Measurements from ENCODE around the gene CTDSP1.

The CTDSP1 gene

GRCh38 chr2:218418321-218418716 is 18.7 kb downstream of the CTDSP1 start:
- no peaks in the 10 kb centered on the region for H3K27me3 ChIP-seq (replicated peaks; ENCODE audit: insufficient read depth, low read length)
- H3K4me1 ChIP-seq (ENCODE audit: low read length): no peaks in the 10 kb centered on the region
- no peak overlapping the region for H3K4me3 ChIP-seq (ENCODE audit: low read length)
- H3K79me2 ChIP-seq (ENCODE audit: low read length): no peaks in the 10 kb centered on the region
- DNase-seq: no peak
- TF ChIP-seq EZH2phosphoT487 (IDR thresholded peaks at IDR 0.05; ENCODE audit: low read length) (no peak), EZH2 (optimal IDR thresholded peaks at IDR 0.05; ENCODE audit: low read depth, low read length) (no peak)
- TF ChIP-seq, protein P1, sequence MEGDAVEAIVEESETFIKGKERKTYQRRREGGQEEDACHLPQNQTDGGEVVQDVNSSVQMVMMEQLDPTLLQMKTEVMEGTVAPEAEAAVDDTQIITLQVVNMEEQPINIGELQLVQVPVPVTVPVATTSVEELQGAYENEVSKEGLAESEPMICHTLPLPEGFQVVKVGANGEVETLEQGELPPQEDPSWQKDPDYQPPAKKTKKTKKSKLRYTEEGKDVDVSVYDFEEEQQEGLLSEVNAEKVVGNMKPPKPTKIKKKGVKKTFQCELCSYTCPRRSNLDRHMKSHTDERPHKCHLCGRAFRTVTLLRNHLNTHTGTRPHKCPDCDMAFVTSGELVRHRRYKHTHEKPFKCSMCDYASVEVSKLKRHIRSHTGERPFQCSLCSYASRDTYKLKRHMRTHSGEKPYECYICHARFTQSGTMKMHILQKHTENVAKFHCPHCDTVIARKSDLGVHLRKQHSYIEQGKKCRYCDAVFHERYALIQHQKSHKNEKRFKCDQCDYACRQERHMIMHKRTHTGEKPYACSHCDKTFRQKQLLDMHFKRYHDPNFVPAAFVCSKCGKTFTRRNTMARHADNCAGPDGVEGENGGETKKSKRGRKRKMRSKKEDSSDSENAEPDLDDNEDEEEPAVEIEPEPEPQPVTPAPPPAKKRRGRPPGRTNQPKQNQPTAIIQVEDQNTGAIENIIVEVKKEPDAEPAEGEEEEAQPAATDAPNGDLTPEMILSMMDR (IDR thresholded peaks at IDR 0.05; ENCODE audit: low read length): no peak
- H3K9me2 ChIP-seq (replicated peaks; ENCODE audit: insufficient read depth, low read length): no peaks in the 10 kb centered on the region
- no peaks in the 10 kb centered on the region for H3K36me3 ChIP-seq (replicated peaks; ENCODE audit: insufficient read depth, low read length)
- H4K20me1 ChIP-seq (ENCODE audit: insufficient read depth, low read length): no peaks in the 10 kb centered on the region
- H3K9me3 ChIP-seq (replicated peaks; ENCODE audit: insufficient read depth, low read length): no peaks in the 10 kb centered on the region
- H3K4me2 ChIP-seq (ENCODE audit: low read depth, low read length): no peak overlapping the region
- H3F3A ChIP-seq (ENCODE audit: insufficient read depth, low read length): no peaks in the 10 kb centered on the region
- H2AFZ ChIP-seq (ENCODE audit: low read length): no peak overlapping the region
- H3K27ac ChIP-seq (ENCODE audit: low read length): no peak overlapping the region
- no peak overlapping the region for H3K9ac ChIP-seq (ENCODE audit: low read length)

DNA sequence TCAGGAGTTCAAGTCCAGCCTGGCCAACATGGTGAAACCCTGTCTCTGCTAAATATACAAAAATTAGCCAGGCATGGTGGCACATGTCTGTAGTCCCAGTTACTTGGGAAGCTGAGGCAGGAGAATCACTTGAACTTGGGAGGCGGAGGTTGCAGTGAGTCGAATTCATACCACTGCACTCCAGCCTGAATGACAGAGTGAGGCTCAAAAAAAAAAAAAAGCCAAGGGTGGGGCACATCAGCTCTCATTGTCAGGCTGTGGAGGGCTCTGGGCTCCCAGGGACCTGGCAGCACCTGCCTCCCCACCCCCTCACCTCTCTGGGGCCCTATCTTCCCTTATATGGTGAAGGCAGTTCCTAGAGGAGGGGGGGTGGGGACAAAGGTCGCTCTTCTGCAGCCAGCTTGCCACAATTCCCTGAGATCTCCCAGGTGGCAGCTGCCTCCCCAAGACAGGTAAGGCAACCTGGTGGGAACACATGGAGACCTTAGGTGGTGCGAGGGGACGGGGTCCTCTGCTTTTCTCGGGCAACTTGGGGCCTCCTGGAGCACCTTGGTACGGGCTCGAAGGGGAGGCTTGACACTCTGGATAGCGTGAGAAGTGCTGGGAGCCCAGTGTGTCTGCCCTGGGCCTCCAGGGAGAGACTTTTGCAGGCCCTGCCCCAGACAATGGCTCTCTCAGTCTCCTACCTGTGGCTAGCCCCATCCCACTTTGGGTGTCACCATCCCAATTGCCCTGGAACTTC is 19.2 kb downstream of the CTDSP1 start, which contains the start of gene VIL1:
Gene VIL1 (plus strand): TSS at position 407 of the 742 bp plus-strand sequence. CDS start 4,656 bp downstream, outside the sequence.
- no peaks in the 10 kb centered on the region for H3K27me3 ChIP-seq (replicated peaks; ENCODE audit: insufficient read depth, low read length)
- no peaks in the 10 kb centered on the region for H3F3A ChIP-seq (ENCODE audit: insufficient read depth, low read length)
- no peak for DNase-seq
- H4K20me1 ChIP-seq (ENCODE audit: insufficient read depth, low read length): no peaks in the 10 kb centered on the region
- TF ChIP-seq EZH2 (optimal IDR thresholded peaks at IDR 0.05; ENCODE audit: low read depth, low read length): no peak
- no peak for TF ChIP-seq EZH2phosphoT487 (IDR thresholded peaks at IDR 0.05; ENCODE audit: low read length)
- TF ChIP-seq, protein P1 (IDR thresholded peaks at IDR 0.05; ENCODE audit: low read length): no peak
- no peaks in the 10 kb centered on the region for H3K9me2 ChIP-seq (replicated peaks; ENCODE audit: insufficient read depth, low read length)
- no peaks in the 10 kb centered on the region for H3K79me2 ChIP-seq (ENCODE audit: low read length)
- no peak within 1 kb of the TSS for H3K27ac ChIP-seq (ENCODE audit: low read length)
- H3K9me3 ChIP-seq (replicated peaks; ENCODE audit: insufficient read depth, low read length): no peaks in the 10 kb centered on the region
- no peak within 1 kb of the TSS for H2AFZ ChIP-seq (ENCODE audit: low read length)
- no peak within 1 kb of the TSS for H3K9ac ChIP-seq (ENCODE audit: low read length)
- H3K4me3 ChIP-seq (ENCODE audit: low read length): no peak within 1 kb of the TSS
- H3K36me3 ChIP-seq (replicated peaks; ENCODE audit: insufficient read depth, low read length): no peaks in the 10 kb centered on the region
- H3K4me2 ChIP-seq (ENCODE audit: low read depth, low read length): no peak within 1 kb of the TSS
- no peaks in the 10 kb centered on the region for H3K4me1 ChIP-seq (ENCODE audit: low read length)

- Histone ChIP-seq H4K20me1 (ENCODE audit: insufficient read depth, low read length) (no peaks in the 10 kb centered on the region), H3K36me3 (replicated peaks; ENCODE audit: insufficient read depth, low read length) (no peaks in the 10 kb centered on the region), H3K9ac (ENCODE audit: low read length) (no peak overlapping the region), H3K79me2 (ENCODE audit: low read length) (no peaks in the 10 kb centered on the region), H2AFZ (ENCODE audit: low read length) (no peak overlapping the region), H3K4me3 (ENCODE audit: low read length) (no peak overlapping the region), H3K4me2 (ENCODE audit: low read depth, low read length) (no peak overlapping the region), H3K9me3 (replicated peaks; ENCODE audit: insufficient read depth, low read length) (no peaks in the 10 kb centered on the region), H3K4me1 (ENCODE audit: low read length) (no peaks in the 10 kb centered on the region), H3F3A (ENCODE audit: insufficient read depth, low read length) (no peaks in the 10 kb centered on the region), H3K27me3 (replicated peaks; ENCODE audit: insufficient read depth, low read length) (no peaks in the 10 kb centered on the region), H3K9me2 (replicated peaks; ENCODE audit: insufficient read depth, low read length) (no peaks in the 10 kb centered on the region), H3K27ac (ENCODE audit: low read length) (no peak overlapping the region)
- DNase-seq: no peak
- no peak for TF ChIP-seq EZH2phosphoT487 (IDR thresholded peaks at IDR 0.05; ENCODE audit: low read length)
Measured at GRCh38 chr2:218419630-218420216, 20.1 kb downstream of the CTDSP1 start.

DNA sequence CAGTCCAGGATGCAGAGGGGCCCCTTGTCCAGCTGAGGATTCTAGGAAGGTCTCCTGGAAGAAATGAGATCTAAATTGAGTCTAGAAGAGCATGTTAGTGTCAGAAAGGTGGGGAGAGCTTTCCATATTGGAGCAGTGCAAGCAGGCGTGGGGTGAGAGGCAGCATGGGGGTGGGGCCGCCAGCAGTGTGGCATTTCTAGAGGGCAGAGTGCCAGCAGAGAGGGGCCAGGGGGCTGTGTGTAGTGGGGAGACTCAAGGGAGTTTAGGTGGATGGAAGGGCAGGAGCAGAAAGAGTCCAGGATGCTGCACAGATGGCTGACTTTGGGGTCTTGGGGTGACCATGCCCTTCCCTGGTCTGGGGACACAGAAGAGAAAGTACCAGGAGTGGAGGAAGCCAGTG is 21.4 kb downstream of the CTDSP1 start:
- no peaks in the 10 kb centered on the region for H3K9me2 ChIP-seq (replicated peaks; ENCODE audit: insufficient read depth, low read length)
- no peak overlapping the region for H2AFZ ChIP-seq (ENCODE audit: low read length)
- no peaks in the 10 kb centered on the region for H3K79me2 ChIP-seq (ENCODE audit: low read length)
- no peaks in the 10 kb centered on the region for H3K27me3 ChIP-seq (replicated peaks; ENCODE audit: insufficient read depth, low read length)
- no peak overlapping the region for H3K27ac ChIP-seq (ENCODE audit: low read length)
- DNase-seq: no peak
- no peak overlapping the region for H3K9ac ChIP-seq (ENCODE audit: low read length)
- H3F3A ChIP-seq (ENCODE audit: insufficient read depth, low read length): no peaks in the 10 kb centered on the region
- H4K20me1 ChIP-seq (ENCODE audit: insufficient read depth, low read length): no peaks in the 10 kb centered on the region
- no peaks in the 10 kb centered on the region for H3K9me3 ChIP-seq (replicated peaks; ENCODE audit: insufficient read depth, low read length)
- no peaks in the 10 kb centered on the region for H3K4me1 ChIP-seq (ENCODE audit: low read length)
- H3K4me3 ChIP-seq (ENCODE audit: low read length): no peak overlapping the region
- H3K4me2 ChIP-seq (ENCODE audit: low read depth, low read length): no peak overlapping the region
- no peak for TF ChIP-seq EZH2phosphoT487 (IDR thresholded peaks at IDR 0.05; ENCODE audit: low read length)
- TF ChIP-seq EZH2 (optimal IDR thresholded peaks at IDR 0.05; ENCODE audit: low read depth, low read length): no peak
- TF ChIP-seq, protein P1 (IDR thresholded peaks at IDR 0.05; ENCODE audit: low read length): no peak
- H3K36me3 ChIP-seq (replicated peaks; ENCODE audit: insufficient read depth, low read length): no peaks in the 10 kb centered on the region
